ENCODE results near the gene TRIM39.
"Not testable (repeated sequence)": the region's sequence is repeated elsewhere in the genome, so short reads cannot be mapped to it uniquely, and the experiment has no call there.

TRIM39 gene

DNA sequence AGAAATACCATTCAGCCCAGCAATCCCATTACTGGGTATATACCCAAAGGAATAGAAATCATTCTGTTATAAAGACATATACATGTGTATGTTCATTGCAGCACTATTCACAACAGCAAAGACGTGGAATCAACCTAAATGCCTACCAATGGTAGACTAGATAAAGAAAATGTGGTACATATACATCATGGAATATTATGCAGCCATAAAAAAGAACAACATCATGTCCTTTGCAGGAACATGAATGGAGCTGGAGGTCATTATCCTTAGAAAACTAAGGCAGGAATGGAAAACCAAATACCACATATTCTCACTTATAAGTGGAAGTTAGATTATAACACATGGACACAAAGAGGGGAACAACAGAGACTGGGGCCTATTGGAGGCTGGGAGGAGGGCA is 42.6 kb downstream of the TRIM39 start:
- DNase-seq, result not testable (repeated sequence)

DNA sequence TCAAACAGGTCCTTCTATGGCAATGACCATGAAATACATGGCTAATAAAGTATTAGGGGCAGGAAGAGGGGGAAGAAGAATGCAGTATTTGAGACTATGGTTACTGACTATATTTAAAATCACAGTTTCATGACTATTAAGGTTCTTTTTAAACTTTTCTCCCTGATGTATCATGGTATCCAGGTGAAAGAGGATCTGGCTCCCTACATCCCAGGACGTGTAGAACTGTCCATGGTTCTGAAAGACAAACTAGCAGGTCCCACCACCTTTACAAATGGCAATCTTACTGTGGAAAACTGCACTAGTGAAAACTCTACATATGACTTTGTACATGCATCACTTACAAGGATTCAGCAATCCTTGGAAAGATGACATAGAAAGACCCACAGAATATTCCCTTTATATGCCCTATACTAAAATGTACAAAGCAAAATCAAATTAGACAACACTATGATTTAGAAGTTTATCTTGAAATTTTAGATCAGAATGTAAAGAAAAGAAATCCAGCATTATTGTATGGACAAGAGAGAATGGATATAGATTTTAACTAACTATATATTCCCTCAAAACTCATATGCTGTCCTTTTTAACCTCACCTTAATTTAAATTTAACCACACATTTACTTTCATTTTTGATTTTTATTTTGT is 51.7 kb downstream of the TRIM39 start:
- no peak for DNase-seq

DNA sequence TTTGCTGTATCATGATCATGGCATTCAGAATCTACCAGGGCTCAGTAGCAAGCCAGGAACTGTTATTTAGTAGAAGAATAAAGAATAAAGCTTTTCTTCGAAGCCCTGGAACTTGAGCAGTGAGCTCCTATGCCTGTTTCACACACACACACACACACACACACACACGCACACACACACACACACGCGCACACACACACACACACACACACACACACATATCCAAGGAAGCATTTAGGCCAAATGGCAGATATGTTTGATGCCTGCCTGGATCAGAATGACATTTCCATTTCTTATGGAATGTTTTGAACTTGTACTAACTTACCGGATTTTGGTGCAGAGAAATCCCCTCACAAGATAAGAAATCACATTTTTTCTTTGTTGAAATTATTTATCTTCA is 53.7 kb downstream of the TRIM39 start:
- DNase-seq, result no peak

DNA sequence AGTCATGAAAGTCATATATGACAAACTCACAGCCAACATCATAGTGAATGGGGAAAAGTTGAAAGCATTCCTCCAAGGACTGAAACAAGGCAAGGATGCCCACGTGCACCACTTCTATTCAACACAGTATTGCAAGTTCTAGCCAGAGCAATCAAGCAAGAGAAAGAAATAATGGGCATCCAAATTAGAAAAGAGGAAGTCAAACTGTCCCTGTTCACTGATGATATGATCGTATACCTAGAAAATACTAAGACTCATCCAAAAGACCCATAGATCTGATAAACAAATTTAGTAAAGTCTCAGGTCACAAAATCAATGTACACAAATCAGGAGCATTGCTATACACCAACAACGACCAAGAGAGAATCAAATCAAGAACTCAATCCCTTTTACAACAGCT is 59.4 kb downstream of the TRIM39 start:
- DNase-seq, result no peak

DNA sequence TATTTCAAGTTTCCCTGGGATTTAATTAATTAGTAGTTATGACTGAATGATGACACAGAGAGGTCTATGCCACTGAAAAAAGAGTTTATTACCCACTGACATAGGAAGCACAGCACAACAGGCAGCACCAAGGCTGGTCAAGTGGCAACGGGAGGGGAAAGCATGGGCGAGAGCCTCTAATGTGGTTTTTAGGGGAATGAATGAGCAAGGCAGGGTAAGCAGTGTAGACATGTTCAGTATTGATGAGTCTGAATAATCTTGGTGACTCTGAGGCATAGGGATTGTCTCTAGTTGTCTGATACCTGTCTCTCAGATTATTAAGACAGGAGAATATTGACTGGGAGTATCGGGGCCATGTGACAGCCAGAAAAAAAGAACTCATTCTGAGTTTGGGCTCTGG is 64.5 kb downstream of the TRIM39 start:
- DNase-seq, result no peak

Data from KG1 (cell line).